Fibroblast of lung (primary cell): ENCODE data around the gene MRPS9. TPM values are rescaled to one million over a fixed set of nuclear protein-coding genes. Genes with fewer than 3 reads are reported as not detected.

Source experiments
- DNase-seq, 2 donors: peaks; one replicate each; pipeline versions ENCODE4 v3.0.0 to v3.0.0-alpha.2; 2010; ENCODE audit warnings: low read depth in 2 of 2
- H2AFZ ChIP-seq: 2 replicates; pipeline ENCODE4 v1.5.1; 2012; ENCODE audit warnings: low read length, control low read depth, inconsistent platforms
- H3K27ac ChIP-seq: 2 replicates; pipeline ENCODE4 v1.5.1; 2011; ENCODE audit warnings: low read length, control low read depth; ENCODE audit not compliant: insufficient read depth
- H3K27me3 ChIP-seq: 2 replicates; pipeline ENCODE4 v1.5.1; 2011; ENCODE audit warnings: mild to moderate bottlenecking, low read length; ENCODE audit not compliant: control insufficient read depth, insufficient read depth
- H3K36me3 ChIP-seq: 2 replicates; pipeline ENCODE4 v1.5.1; 2011; ENCODE audit warnings: low read length; ENCODE audit not compliant: control insufficient read depth, insufficient read depth
- H3K4me1 ChIP-seq: 2 replicates; pipeline ENCODE4 v1.5.1; 2011; ENCODE audit warnings: low read length; ENCODE audit not compliant: control insufficient read depth, insufficient read depth; ENCODE audit errors: extremely low read depth
- H3K4me2 ChIP-seq: 2 replicates; pipeline ENCODE4 v1.5.1; 2011; ENCODE audit warnings: low read length, control low read depth; ENCODE audit not compliant: insufficient read depth; ENCODE audit errors: extremely low read depth
- H3K4me3 ChIP-seq, 4 experiments: fragments of 200-600 bp in 1 of 4; sonication (generic) in 1 of 4; replicated peaks in 1 of 4; 2 replicates each; pipeline ENCODE4 v1.5.1; 2011 to 2016; ENCODE audit warnings: low read length in 4 of 4, low read depth in 3 of 4, mild to moderate bottlenecking in 3 of 4, control low read depth in 2 of 4, inconsistent platforms in 1 of 4, mixed read lengths in 1 of 4; ENCODE audit not compliant: insufficient read depth in 1 of 4; ENCODE audit errors: control extremely low read depth in 1 of 4
- H3K79me2 ChIP-seq: 2 replicates; pipeline ENCODE4 v1.5.1; 2012; ENCODE audit warnings: mild to moderate bottlenecking, low read length, inconsistent platforms; ENCODE audit not compliant: control insufficient read depth, insufficient read depth
- H3K9ac ChIP-seq: 2 replicates; pipeline ENCODE4 v1.5.1; 2011; ENCODE audit warnings: mild to moderate bottlenecking, low read length, control low read depth; ENCODE audit not compliant: insufficient read depth
- H3K9me3 ChIP-seq: 2 replicates; pipeline ENCODE4 v1.5.1; 2012; ENCODE audit warnings: low read depth, low read length; ENCODE audit not compliant: control insufficient read depth, insufficient read depth
- H4K20me1 ChIP-seq: 2 replicates; pipeline ENCODE4 v1.5.1; 2011; ENCODE audit warnings: low read length; ENCODE audit not compliant: control insufficient read depth, insufficient read depth; ENCODE audit errors: extremely low read depth
- EZH2 ChIP-seq: IDR thresholded peaks from 2 replicates; pipeline ENCODE4 v1.5.1; 2012; ENCODE audit warnings: low read length, control low read depth, mild to moderate bottlenecking; ENCODE audit errors: missing control alignments
- polyA plus RNA-seq, 2 donors: library from polyadenylated mRNA; depleted of rRNA in 1 of 2; stranded (reverse) in 1 of 2; unstranded in 1 of 2; fragments of >200 nt; gene quantifications; 2 replicates each; pipeline ENCODE4 v1.2.1, GENCODE V29; 2011 to 2012; ENCODE audit warnings: missing spikeins in 1 of 2
- total RNA-seq: library from RNA; depleted of rRNA; stranded (reverse); fragments of >200 nt; gene quantifications from 2 replicates; pipeline ENCODE4 v1.2.1, GENCODE V29; 2014
- TF ChIP-seq, protein P1 (sequence below), 2 donors: IDR thresholded peaks in 1 of 2; conservative IDR thresholded peaks in 1 of 2; 1 replicate in 1 of 2; 2 replicates in 1 of 2; pipeline ENCODE4 v1.5.1; 2011 to 2012; ENCODE audit warnings: low read length in 2 of 2, control low read depth in 1 of 2, inconsistent platforms in 1 of 2, low read depth in 1 of 2, mild to moderate bottlenecking in 1 of 2

Gene MRPS9
- total and polyA plus RNA-seq, 2 donors (not counting 1 experiment from before 2014, with no cell fraction given): 21.3 to 25.3 TPM

DNA sequence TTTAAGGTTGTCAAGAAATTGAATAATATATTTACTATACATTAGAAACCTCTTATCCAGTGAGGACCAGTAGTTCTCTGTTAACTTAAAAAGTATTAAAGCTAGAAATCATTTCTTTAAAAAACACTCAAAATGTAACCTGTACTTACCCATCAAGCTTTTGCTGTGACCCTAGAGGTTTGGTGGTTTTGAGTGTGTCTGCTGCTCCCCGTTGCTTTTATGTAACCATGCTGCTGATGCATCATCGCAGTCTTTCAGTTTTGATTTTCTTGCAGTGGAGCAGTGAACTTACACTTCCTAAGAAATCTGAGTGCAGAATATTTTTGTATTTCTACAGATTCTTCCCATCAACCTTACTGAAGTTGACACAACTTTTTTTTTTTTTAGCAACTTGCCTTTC is 34.2 kb downstream of the MRPS9 start:
- Histone ChIP-seq H3K4me1 (no peaks in the 10 kb centered on the region), H3K27me3 (no peaks in the 10 kb centered on the region), H3K4me2 (no peak overlapping the region), H3K9me3 (no peaks in the 10 kb centered on the region), H2AFZ (no peak overlapping the region), H3K9ac (no peak overlapping the region), H3K36me3 (no peaks in the 10 kb centered on the region), H3K79me2 (no peaks in the 10 kb centered on the region), H3K4me3 (no peak overlapping the region), H3K27ac (no peak overlapping the region), H4K20me1 (no peaks in the 10 kb centered on the region)
- no peak for DNase-seq
- TF ChIP-seq, protein P1, sequence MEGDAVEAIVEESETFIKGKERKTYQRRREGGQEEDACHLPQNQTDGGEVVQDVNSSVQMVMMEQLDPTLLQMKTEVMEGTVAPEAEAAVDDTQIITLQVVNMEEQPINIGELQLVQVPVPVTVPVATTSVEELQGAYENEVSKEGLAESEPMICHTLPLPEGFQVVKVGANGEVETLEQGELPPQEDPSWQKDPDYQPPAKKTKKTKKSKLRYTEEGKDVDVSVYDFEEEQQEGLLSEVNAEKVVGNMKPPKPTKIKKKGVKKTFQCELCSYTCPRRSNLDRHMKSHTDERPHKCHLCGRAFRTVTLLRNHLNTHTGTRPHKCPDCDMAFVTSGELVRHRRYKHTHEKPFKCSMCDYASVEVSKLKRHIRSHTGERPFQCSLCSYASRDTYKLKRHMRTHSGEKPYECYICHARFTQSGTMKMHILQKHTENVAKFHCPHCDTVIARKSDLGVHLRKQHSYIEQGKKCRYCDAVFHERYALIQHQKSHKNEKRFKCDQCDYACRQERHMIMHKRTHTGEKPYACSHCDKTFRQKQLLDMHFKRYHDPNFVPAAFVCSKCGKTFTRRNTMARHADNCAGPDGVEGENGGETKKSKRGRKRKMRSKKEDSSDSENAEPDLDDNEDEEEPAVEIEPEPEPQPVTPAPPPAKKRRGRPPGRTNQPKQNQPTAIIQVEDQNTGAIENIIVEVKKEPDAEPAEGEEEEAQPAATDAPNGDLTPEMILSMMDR (conservative IDR thresholded peaks at IDR 0.05 in 1 of 2, IDR thresholded peaks at IDR 0.05 in 1 of 2; ENCODE audit: low read depth in 1 of 2, low read length in 2 of 2): no peak
- no peak for TF ChIP-seq EZH2

DNA sequence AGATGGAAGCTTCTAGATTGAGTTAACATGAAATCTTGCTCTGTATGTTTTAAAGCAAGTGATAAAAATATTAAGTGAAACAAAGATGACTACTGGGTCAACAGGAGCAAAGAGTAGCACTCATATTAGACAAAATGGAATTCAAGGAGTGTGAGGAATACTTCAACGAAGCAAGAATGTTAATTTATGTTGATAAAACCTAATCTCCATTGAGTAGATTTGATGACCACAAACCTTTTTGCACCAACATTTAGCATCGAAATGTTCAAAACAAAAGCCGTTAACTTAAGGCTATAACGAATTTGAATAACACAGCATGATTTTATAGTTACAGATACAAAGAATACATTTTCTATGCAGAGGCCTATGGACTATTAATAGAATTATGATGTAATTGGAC is 35.7 kb downstream of the MRPS9 start:
- Histone ChIP-seq H3K27ac (no peak overlapping the region), H3K9ac (no peak overlapping the region), H3K79me2 (no peaks in the 10 kb centered on the region), H3K36me3 (no peaks in the 10 kb centered on the region), H3K4me3 (no peak overlapping the region), H4K20me1 (no peaks in the 10 kb centered on the region), H3K9me3 (no peaks in the 10 kb centered on the region), H3K4me2 (no peak overlapping the region), H3K4me1 (no peaks in the 10 kb centered on the region), H2AFZ (no peak overlapping the region), H3K27me3 (no peaks in the 10 kb centered on the region)
- no peak for DNase-seq
- TF ChIP-seq, protein P1 (conservative IDR thresholded peaks at IDR 0.05 in 1 of 2, IDR thresholded peaks at IDR 0.05 in 1 of 2; ENCODE audit: low read depth in 1 of 2, low read length in 2 of 2): no peak
- no peak for TF ChIP-seq EZH2

DNA sequence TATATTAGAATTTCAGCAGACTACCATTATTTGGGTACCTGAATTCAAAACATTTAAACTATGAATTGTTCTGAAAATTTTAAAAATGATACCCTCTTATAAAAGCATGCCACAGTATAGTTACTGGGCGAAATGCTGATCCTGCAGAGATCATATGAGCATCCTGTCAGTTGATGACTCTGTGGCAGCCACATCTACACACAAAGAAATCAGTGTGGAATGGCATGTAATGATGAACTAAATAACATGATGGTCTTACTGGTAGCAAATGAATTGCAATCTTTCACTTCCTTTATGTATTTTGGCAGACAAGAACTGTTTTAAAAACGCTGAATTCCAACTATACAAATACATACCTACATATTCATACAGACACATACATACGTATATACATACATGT is 38.3 kb downstream of the MRPS9 start:
- H3K27ac ChIP-seq: no peak overlapping the region
- no peaks in the 10 kb centered on the region for H3K27me3 ChIP-seq
- no peaks in the 10 kb centered on the region for H4K20me1 ChIP-seq
- no peaks in the 10 kb centered on the region for H3K9me3 ChIP-seq
- no peak overlapping the region for H3K4me2 ChIP-seq
- H3K9ac ChIP-seq: no peak overlapping the region
- TF ChIP-seq EZH2: no peak
- TF ChIP-seq, protein P1 (conservative IDR thresholded peaks at IDR 0.05 in 1 of 2, IDR thresholded peaks at IDR 0.05 in 1 of 2; ENCODE audit: low read depth in 1 of 2, low read length in 2 of 2): no peak
- no peak for DNase-seq
- no peak overlapping the region for H3K4me3 ChIP-seq
- H3K36me3 ChIP-seq: no peaks in the 10 kb centered on the region
- H2AFZ ChIP-seq: no peak overlapping the region
- no peaks in the 10 kb centered on the region for H3K79me2 ChIP-seq
- no peaks in the 10 kb centered on the region for H3K4me1 ChIP-seq
